Uterus (tissue), 2 donors: ENCODE measurements around the gene ITPR2.

Source experiments
- CTCF ChIP-seq, 4 experiments: fragments of 200-600 bp in 2 of 4; fragments of 450-650 bp in 2 of 4; sonication (generic) in 2 of 4; IDR thresholded peaks; one replicate each; pipeline ENCODE4 v1.5.1; 2016 to 2019; ENCODE audit warnings: antibody characterized with exemption in 4 of 4, mild to moderate bottlenecking in 2 of 4, moderate library complexity in 1 of 4
- POLR2A ChIP-seq, 2 donors: fragments of 450-650 bp; IDR thresholded peaks; one replicate each; pipeline ENCODE4 v1.6.1; 2016; ENCODE audit warnings: antibody characterized with exemption in 2 of 2, mild to moderate bottlenecking in 1 of 2, moderate library complexity in 1 of 2

GRCh38 chr12:26770239-26771070, 62.5 kb downstream of the ITPR2 start:
- TF ChIP-seq CTCF (IDR thresholded peaks at IDR 0.05): no peak
- no peak for TF ChIP-seq POLR2A (IDR thresholded peaks at IDR 0.05)
